Fibroblast of skin of right quadriceps (primary cell): ENCODE measurements around the gene INCA1.

Experiments used
- DNase-seq: peaks from one replicate; pipeline ENCODE4 v3.0.0-alpha.2; 2013

The INCA1 gene

GRCh38 chr17:5003214-5003867 lies 6.0 kb upstream of the INCA1 start:
- DNase-seq = no peak

DNA sequence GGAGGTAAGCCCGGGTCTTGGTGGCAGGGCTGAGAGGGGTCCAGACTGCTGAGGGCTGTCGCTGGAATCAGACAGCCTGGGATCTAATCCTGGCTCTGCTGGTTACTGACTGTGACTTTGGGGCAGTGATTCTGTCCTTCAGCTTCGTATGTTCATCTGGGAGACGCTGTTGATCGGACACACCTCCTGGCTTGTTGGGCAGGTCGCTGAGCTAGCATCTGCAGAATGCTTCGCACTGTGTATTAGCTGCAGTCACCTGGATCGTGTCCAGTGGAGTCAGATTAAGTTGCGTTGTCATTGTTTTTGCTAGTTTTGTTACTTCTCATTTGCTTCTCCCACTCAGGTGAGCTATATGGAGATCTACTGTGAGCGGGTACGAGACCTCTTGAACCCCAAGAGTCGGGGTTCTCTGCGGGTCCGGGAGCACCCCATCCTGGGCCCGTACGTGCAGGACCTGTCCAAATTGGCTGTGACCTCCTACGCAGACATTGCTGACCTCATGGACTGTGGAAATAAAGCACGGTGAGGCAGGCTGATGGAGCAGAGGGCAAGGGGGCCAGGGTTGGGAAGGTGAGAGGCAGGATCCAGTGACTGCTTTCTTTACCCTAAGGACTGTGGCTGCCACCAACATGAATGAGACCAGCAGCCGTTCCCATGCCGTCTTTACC lies 4.9 kb upstream of the INCA1 start:
- no peak for DNase-seq

DNA sequence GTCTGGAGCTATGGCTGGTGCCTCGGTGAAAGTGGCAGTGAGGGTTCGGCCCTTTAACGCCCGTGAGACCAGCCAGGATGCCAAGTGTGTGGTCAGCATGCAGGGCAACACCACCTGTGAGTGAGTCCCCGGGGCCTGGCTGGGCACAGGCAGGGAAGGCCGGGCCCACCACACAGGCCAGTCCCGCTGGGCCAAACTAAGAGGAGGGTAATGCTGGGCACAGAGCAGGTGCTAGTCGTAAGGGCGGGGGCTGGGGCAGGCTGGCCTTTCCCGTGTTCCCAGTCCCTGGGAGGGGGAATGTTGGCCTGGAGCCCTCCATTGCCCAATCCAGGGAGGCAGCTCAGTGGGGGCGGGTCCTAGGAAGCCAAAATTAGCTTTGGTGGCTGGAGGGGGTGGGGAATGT lies 2.9 kb upstream of the INCA1 start:
- peak; percentile 43 for DNase-seq

DNA sequence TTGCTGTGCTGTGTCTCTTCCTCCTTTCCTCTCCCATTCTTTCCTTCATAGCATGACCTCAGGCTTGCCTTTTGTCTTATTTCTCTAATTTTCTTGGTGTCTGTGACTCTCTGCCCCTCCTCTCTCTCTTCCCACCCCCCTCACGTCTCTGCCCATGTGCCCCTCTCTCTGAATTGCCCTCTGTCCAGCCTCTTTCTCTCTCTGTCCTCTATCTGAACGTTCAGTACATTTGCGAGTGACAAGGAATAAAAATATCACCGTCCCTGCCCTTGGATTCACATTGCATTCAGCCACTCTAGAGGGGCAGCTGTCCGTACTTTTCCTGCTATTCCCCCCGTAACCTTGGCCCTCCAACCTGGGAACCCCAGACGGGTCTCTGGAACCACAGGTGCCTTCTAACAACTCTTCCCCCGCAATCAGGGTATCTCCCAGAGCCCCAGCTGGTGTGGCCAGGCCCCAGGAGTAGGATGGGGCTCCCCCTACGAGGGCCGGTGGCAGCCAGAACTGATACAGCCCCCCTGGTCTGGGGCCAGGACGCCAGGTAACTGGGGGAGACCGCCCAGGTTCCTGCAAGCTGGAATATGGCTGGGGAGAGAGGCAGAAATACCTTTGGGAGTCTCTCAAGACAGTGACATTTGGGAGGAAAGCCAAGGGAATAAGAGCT lies 2.2 kb upstream of the INCA1 start:
- DNase-seq = no peak

GRCh38 chr17:4998732-4999429 lies 1.6 kb upstream of the INCA1 start:
- DNase-seq = no peak

DNA sequence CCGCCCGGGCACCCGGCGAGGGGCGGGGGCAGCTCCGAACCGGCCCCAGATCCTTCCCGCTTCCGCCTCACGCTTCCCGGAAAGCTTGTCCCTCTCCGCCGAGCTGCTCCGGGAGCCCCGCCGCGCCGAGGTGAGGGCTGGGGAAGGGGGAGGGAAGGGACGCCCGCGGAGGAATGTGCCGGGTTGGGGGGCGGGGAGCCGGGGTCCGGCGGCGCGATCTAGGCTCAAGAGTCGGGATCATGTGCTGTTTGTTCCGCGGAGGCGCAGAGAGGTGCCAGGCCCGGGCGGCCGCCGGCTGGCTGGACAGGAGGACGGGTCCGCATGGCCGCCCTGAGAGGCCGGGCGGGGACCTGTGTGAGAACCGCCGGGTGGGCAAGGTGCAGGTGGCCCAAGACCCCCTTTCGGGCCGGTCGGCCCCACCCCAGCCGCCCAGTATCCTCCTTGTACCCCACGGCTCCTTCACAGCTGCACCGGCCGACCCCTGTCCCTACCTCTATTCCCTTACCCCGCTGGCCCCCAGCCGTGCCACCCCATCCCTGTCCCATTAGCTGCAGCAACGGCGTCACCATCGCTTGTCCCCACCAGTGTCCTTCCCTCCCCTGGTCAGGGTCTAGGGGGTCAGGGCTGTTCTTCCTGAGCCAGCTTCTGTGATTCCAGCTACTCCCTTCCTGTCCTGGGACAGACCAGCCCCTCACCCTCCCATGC lies 857 bp upstream of the INCA1 start:
- no peak for DNase-seq

DNA sequence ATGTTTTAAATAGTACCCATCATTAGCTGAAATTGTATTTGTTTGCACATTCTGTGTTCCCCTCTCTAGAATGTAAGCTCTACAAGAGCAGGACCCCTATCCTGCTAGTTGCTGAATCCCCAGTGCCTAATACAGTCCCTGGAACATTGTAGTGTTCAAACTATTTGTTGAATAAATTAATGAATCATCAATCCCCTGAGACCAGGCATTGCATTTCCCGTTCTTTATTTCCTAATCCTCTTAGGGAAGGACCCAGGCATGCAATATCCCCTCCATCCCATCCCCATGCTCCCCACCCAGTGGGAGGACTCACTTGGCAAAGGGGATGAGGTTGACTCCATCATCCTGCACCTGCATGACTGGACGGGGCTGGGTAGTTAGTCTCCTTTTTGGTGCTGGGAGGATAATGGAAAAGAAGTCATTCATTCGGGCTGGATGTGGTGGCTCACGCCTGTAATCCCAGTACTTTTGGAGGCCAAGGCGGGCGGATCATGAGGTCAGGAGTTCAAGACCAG lies 3.2 kb downstream of the INCA1 start:
- no peak for DNase-seq

- peak; percentile 27 for DNase-seq
Measured at GRCh38 chr17:4987767-4988567, 9.4 kb downstream of the INCA1 start.

DNA sequence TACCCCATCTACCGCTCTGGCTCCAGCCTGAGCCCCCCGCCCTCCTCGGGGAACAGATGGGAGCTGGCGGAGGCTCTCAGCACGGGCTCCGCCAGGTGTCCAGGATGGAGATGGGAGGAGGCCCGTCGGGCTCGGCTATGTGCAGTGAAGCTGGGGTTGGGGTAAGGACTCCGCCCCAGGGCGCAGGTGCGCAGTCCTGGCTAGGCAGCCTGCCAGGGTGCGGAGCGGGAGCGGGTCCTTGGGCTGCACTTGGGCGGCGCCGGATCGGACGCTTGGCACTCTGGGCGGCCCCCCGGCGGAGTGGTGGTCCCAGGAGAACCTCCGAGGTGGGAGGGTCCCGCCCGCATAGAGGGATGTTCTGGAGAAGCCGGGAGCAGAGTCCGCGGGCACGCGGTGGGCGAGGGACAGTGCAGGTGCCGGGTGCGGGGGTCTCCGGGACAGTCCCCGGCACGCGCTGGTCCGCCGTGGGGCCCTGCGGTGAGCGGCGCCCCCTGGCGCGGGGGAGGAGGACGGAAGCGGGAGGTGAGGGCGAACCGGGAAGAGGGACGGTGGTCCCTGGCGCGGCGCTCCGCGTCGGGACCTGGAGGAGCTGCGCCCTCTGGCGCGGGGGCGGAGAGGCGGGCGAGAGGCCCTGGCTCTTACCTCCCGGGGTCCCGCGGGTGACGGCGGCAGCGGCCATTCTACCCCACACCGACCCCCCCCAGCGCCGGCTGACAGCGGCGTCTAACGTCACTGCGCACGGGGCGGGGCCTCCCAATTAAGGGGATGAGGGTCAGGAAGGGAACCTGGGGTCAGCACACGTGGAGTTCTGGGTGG lies 10.2 kb downstream of the INCA1 start, which contains the start of gene CAMTA2:
TSS of gene CAMTA2 (minus strand) at position 725 of the 816 bp plus-strand sequence. CDS start 1,453 bp downstream, outside the sequence.
- peak; percentile 79 for DNase-seq

- DNase-seq = no peak
Measured at GRCh38 chr17:4986403-4986802, 10.9 kb downstream of the INCA1 start.

GRCh38 chr17:4982305-4982704 lies 15.0 kb downstream of the INCA1 start:
- no peak for DNase-seq

DNA sequence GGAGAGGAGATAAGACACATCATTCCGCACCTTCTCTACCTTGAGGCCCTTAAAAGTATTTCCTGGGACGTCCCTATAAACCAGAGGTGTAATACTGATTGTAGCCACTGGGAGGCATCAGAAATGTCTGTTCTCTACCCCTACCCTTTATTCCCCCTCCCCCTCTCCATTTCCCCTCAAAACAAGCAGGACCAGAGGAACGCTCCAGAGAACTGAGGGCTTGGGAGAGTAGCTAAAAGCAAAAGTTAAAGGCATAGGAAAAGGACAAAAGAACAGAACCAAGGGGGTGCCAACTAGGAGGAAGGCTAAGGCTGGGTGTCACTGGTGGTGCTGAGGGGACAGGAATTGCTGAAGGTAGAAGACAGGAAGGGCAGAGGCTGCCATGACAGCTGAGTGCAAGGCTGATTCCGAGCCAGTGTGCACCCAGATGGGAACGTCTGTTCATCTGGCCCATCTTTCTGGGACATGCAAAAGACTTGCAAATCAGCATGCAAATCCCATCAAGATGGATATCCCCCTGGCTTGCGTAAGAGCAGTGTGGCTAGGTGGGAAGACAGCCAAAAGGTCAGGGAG lies 16.6 kb downstream of the INCA1 start:
- DNase-seq = peak; percentile 57

GRCh38 chr17:4978726-4979125 lies 18.6 kb downstream of the INCA1 start:
- DNase-seq = no peak

DNA sequence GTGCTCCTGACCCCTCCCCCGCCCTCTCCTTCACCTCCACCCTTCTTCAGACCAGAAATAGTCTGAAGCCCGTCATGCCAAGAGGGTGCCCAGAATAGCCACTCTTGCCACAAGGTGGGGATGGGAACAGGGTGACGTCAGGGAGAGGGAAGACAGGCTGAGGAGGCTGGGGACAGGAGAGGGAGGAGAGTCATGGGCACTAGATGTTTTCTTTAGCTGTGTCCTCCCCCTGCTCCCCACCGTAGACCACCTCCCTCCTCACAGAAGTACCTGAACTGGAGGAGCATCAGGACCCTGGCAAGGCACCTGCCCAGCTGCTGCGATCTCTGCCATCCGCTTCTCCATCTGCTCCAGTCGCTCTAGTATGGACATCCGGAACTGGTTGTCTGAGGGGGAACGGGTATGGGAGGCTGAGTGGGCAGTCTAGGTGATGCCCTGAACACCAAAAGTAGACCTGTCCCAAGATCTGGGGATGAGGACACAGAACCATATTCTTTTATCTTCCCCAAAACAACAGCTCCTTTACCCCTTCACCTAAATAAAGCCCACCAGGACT lies 23.1 kb downstream of the INCA1 start:
- no peak for DNase-seq

GRCh38 chr17:4973256-4974114 lies 23.8 kb downstream of the INCA1 start:
- no peak for DNase-seq

- no peak for DNase-seq
Measured at GRCh38 chr17:4972752-4973151, 24.6 kb downstream of the INCA1 start.

DNA sequence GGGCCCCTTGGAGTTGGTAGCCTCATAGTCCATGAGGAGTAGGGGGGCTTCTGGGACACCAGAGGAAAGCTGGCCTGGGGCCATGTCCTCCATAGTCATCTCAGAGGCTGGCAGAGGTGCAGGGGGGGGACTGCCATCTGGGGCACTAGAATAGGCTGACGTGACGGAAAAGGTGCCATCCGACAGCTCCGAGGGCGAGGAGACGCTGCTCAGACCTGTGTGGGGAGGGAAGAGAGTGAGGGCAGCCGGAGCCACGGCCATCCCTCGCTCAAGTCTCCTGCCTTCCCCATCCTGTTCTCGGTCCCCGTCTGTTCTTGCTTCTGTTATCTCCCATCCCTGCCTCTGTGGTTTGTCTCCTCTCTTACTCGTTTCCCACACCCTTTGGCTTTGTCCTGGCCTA lies 25.0 kb downstream of the INCA1 start:
- DNase-seq = no peak

- DNase-seq = no peak
Measured at GRCh38 chr17:4971826-4972225, 25.5 kb downstream of the INCA1 start.

DNA sequence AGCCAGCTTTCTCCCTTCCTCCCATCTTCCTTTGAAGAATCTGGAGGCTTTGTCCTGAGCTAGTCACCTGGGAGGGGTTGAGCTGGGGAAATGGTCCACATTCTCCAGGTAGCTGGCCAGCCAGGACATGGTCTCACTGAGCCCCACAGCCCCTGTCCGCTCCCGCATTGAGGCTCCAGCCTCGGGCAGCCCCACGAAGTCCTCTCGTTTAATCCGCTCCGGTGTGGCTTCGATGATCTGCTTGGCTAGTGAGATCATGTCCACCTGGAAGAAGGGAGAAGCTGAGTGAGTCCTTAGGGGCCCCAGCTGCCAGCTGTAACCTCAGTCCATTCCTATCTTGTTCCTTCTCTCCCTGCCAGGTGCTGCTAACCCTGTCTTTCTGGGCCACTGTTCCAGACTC lies 27.0 kb downstream of the INCA1 start:
- DNase-seq = no peak
